HEK293 (cell line): ENCODE results near the gene LRRC57.
"Not testable (repeated sequence)": the region's sequence is repeated elsewhere in the genome, so short reads cannot be mapped to it uniquely, and the experiment has no call there.

Source experiments
- CTCF ChIA-PET: fragments of 350-600 bp; formaldehyde crosslinking; extraction: SDS; loops from one replicate; lab custom pipeline; 2021; ENCODE audit warnings: antibody characterized with exemption; lab: Yijun Ruan, JAX
- POLR2A ChIA-PET: fragments of 300-600 bp; formaldehyde crosslinking; extraction: SDS; loops from one replicate; lab custom pipeline; 2020; ENCODE audit warnings: antibody characterized with exemption, inconsistent platforms; lab: Yijun Ruan, JAX
- H3K27ac ChIP-seq: fragments of 200-500 bp; sonication (Bioruptor generic); 2 replicates; pipeline ENCODE4 v1.5.1; 2014; ENCODE audit warnings: low read depth, low read length, control low read depth, inconsistent platforms; ENCODE audit errors: extremely low read depth
- H3K36me3 ChIP-seq, 2 experiments: fragments of 200-500 bp in 1 of 2; sonication (Bioruptor generic) in 1 of 2; 1 replicate in 1 of 2; 2 replicates in 1 of 2; pipeline ENCODE4 v1.5.1; 2014 to 2017; ENCODE audit warnings: inconsistent platforms in 2 of 2, low read length in 2 of 2; ENCODE audit not compliant: control insufficient read depth in 2 of 2, insufficient read depth in 1 of 2
- H3K4me1 ChIP-seq: fragments of 200-500 bp; sonication (Bioruptor generic); 2 replicates; pipeline ENCODE4 v1.5.1; 2014; ENCODE audit warnings: mild to moderate bottlenecking, low read length, inconsistent platforms; ENCODE audit not compliant: control insufficient read depth, insufficient read depth
- H3K4me3 ChIP-seq: 2 replicates; pipeline ENCODE4 v1.5.1; 2011; ENCODE audit warnings: low read depth, mild to moderate bottlenecking, control low read depth, low read length, moderate library complexity
- H3K9me3 ChIP-seq: fragments of 200-500 bp; sonication (Bioruptor generic); 2 replicates; pipeline ENCODE4 v1.5.1; 2014; ENCODE audit warnings: low read depth, low read length, inconsistent platforms; ENCODE audit not compliant: control insufficient read depth, insufficient read depth
- ATF2 ChIP-seq: fragments of 450-650 bp; formaldehyde crosslinking; IDR thresholded peaks from 2 replicates; pipeline ENCODE4 v1.5.1; 2016; ENCODE audit warnings: missing biosample characterization, missing genetic modification characterization, low read depth
- HOXA7 ChIP-seq: sonication (generic); formaldehyde crosslinking; IDR thresholded peaks from 2 replicates; pipeline ENCODE4 v1.8.1; 2022; ENCODE audit warnings: missing genetic modification reagents, borderline replicate concordance
- RBAK ChIP-seq: fragments of 450-650 bp; formaldehyde crosslinking; IDR thresholded peaks from 2 replicates; pipeline ENCODE4 v1.5.1; 2016; ENCODE audit warnings: missing biosample characterization, missing genetic modification characterization
- TRIM28 ChIP-seq: IDR thresholded peaks from 2 replicates; pipeline ENCODE4 v1.6.1; 2011; ENCODE audit warnings: low read length, control low read depth, borderline replicate concordance
- ZBTB6 ChIP-seq: fragments of 450-650 bp; formaldehyde crosslinking; IDR thresholded peaks from 2 replicates; pipeline ENCODE4 v1.5.1; 2017; ENCODE audit warnings: missing biosample characterization, missing genetic modification characterization
- ZBTB7A ChIP-seq: fragments of 450-650 bp; formaldehyde crosslinking; IDR thresholded peaks from 2 replicates; pipeline ENCODE4 v1.5.1; 2016; ENCODE audit warnings: low read depth, missing biosample characterization, missing genetic modification characterization
- ZEB2 ChIP-seq: fragments of 450-650 bp; formaldehyde crosslinking; IDR thresholded peaks from 2 replicates; pipeline ENCODE4 v1.5.1; 2016; ENCODE audit warnings: missing biosample characterization, missing genetic modification characterization
- ZFHX2 ChIP-seq: fragments of 450-650 bp; formaldehyde crosslinking; conservative IDR thresholded peaks from 2 replicates; pipeline ENCODE4 v1.5.1; 2016; ENCODE audit warnings: missing biosample characterization, missing genetic modification characterization
- ZNF112 ChIP-seq: fragments of 450-650 bp; formaldehyde crosslinking; IDR thresholded peaks from 2 replicates; pipeline ENCODE4 v1.5.0; 2017; ENCODE audit warnings: missing biosample characterization, missing genetic modification characterization
- ZNF132 ChIP-seq: fragments of 450-650 bp; formaldehyde crosslinking; IDR thresholded peaks from 2 replicates; pipeline ENCODE4 v1.5.1; 2017; ENCODE audit warnings: missing biosample characterization, missing genetic modification characterization, borderline replicate concordance
- ZNF184 ChIP-seq: fragments of 450-650 bp; IDR thresholded peaks from 2 replicates; pipeline ENCODE4 v1.5.1; 2018; ENCODE audit warnings: missing biosample characterization, mild to moderate bottlenecking, missing genetic modification characterization
- ZNF214 ChIP-seq: fragments of 450-650 bp; formaldehyde crosslinking; IDR thresholded peaks from 2 replicates; pipeline ENCODE4 v1.5.1; 2017; ENCODE audit warnings: missing biosample characterization, mild to moderate bottlenecking, missing genetic modification characterization, borderline replicate concordance
- ZNF221 ChIP-seq: fragments of 450-650 bp; formaldehyde crosslinking; IDR thresholded peaks from 2 replicates; pipeline ENCODE4 v1.5.1; 2017; ENCODE audit warnings: missing biosample characterization, missing genetic modification characterization, borderline replicate concordance
- ZNF239 ChIP-seq: fragments of 450-650 bp; formaldehyde crosslinking; IDR thresholded peaks from 2 replicates; pipeline ENCODE4 v1.5.1; 2016; ENCODE audit warnings: missing biosample characterization, missing genetic modification characterization
- ZNF366 ChIP-seq: fragments of 450-650 bp; formaldehyde crosslinking; conservative IDR thresholded peaks from 2 replicates; pipeline ENCODE4 v1.5.1; 2016; ENCODE audit warnings: missing biosample characterization, missing genetic modification characterization
- ZNF473 ChIP-seq: fragments of 450-650 bp; formaldehyde crosslinking; IDR thresholded peaks from 2 replicates; pipeline ENCODE4 v1.5.1; 2017; ENCODE audit warnings: missing biosample characterization, missing genetic modification characterization
- ZNF518A ChIP-seq: fragments of 450-650 bp; formaldehyde crosslinking; conservative IDR thresholded peaks from 2 replicates; pipeline ENCODE4 v1.5.1; 2016; ENCODE audit warnings: low read depth, missing biosample characterization, missing genetic modification characterization
- ZNF596 ChIP-seq: fragments of 450-650 bp; IDR thresholded peaks from 2 replicates; pipeline ENCODE4 v1.5.0; 2018; ENCODE audit warnings: missing biosample characterization, mild to moderate bottlenecking, missing genetic modification characterization, moderate library complexity
- ZNF600 ChIP-seq: fragments of 450-650 bp; formaldehyde crosslinking; IDR thresholded peaks from 2 replicates; pipeline ENCODE4 v1.5.1; 2016; ENCODE audit warnings: missing biosample characterization, missing genetic modification characterization
- ZNF707 ChIP-seq: fragments of 450-650 bp; formaldehyde crosslinking; IDR thresholded peaks from 2 replicates; pipeline ENCODE4 v1.5.1; 2016; ENCODE audit warnings: missing biosample characterization, missing genetic modification characterization

The LRRC57 gene

GRCh38 chr15:42558739-42559138, 10.1 kb upstream of the LRRC57 start:
- POLR2A ChIA-PET: interaction anchor here (0.5 kb wide), 1 partner anchor 212 kb away, joined by 3 read pairs; no protein-coding TSS in a partner anchor
- H3K36me3 ChIP-seq: peaks cover 23 to 49% of the 10 kb centered on the region in 2 experiments; a peak in 2 of 3 replicates

GRCh38 chr15:42556550-42557207, 8.1 kb upstream of the LRRC57 start:
- CTCF ChIA-PET, H3K4me3 ChIP-seq, H3K27ac ChIP-seq, H3K9me3 ChIP-seq, H3K4me1 ChIP-seq: not testable (repeated sequence)
- POLR2A ChIA-PET: interaction anchor here (0.9 kb wide), 1 partner anchor 9 kb away, joined by 4 read pairs; no protein-coding TSS in a partner anchor
- peaks cover 16 to 35% of the 10 kb centered on the region in 2 experiments; a peak in 2 of 3 replicates for H3K36me3 ChIP-seq

More at GRCh38 chr15:42558739-42559138, 10.1 kb upstream of the LRRC57 start:
- CTCF ChIA-PET: interaction anchor here (0.6 kb wide), 2 partner anchors 20 to 45 kb away, joined by 3 to 7 read pairs; no protein-coding TSS in a partner anchor
- no peaks in the 10 kb centered on the region for H3K4me1 ChIP-seq
- TF ChIP-seq ZNF184 (tag by site-specific recombination) (no peak), RBAK (tag by site-specific recombination) (no peak), ZNF518A (tag by site-specific recombination) (no peak), ZNF366 (no peak), HOXA7 (CRISPR knock-in tag) (no peak), ZNF239 (tag by site-specific recombination) (no peak), ZFHX2 (no peak), ZNF214 (tag by site-specific recombination) (no peak), ZNF600 (tag by site-specific recombination) (no peak), ZNF132 (tag by site-specific recombination) (no peak), ZNF596 (tag by site-specific recombination) (no peak), ZNF112 (no peak), ZNF707 (no peak), ZBTB7A (tag by site-specific recombination) (no peak), ZBTB6 (no peak), ZNF473 (tag by site-specific recombination) (no peak), ATF2 (tag by site-specific recombination) (no peak), ZNF221 (tag by site-specific recombination) (no peak), TRIM28 (no peak), ZEB2 (tag by site-specific recombination) (no peak)
- TF ChIP-seq, all 188 proteins: peak for 0
- no peak overlapping the region for H3K27ac ChIP-seq
- no peaks in the 10 kb centered on the region for H3K9me3 ChIP-seq
- no peak overlapping the region for H3K4me3 ChIP-seq
